GM18909 (cell line): ENCODE results near the gene SUCLG2.

Experiments used
- ATAC-seq: cut with Tn5 transposase; IDR thresholded peaks from one replicate; pipeline ENCODE4 v1.9.1; 2021; ENCODE audit warnings: mild to moderate bottlenecking; ENCODE audit not compliant: unreplicated experiment, poor library complexity

Gene SUCLG2, protein sequence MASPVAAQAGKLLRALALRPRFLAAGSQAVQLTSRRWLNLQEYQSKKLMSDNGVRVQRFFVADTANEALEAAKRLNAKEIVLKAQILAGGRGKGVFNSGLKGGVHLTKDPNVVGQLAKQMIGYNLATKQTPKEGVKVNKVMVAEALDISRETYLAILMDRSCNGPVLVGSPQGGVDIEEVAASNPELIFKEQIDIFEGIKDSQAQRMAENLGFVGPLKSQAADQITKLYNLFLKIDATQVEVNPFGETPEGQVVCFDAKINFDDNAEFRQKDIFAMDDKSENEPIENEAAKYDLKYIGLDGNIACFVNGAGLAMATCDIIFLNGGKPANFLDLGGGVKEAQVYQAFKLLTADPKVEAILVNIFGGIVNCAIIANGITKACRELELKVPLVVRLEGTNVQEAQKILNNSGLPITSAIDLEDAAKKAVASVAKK

DNA sequence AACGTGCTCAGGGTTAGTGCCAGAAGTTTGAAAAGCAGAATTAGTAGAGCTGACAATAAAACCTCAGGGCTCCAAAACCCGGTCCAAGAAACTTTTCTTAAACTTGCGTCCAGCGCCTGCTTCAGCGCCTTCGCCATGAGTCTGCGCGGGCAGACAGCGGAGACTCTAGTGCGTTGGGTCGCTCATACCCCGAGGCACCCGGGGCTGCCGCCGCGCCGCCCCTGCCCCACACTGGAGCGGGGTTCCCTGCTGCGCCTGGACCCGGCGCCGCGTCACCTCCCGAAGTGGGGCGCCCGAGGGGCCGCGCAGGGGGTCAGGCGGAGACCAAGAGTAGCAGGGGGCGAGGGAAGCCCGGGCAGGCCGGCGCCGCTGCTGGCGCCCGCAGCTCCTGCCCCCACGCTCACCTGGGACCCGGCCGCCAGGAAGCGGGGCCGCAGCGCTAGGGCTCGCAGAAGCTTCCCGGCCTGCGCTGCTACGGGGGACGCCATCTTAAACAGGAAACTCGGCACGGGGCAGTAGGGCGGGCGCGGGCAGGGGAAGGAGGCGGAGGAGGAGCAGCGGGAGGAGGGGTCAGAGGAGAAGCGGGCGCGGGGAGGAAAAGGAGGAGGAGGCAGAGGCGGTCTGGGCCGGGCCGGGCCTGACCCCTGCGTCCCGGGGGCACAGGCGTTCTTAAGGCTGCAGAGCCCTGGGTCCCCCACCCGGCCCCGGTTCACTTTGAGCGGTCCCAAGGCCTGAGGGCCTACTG lies at the start of gene SUCLG2:
TSS of gene SUCLG2 (minus strand) at position 514 of the 745 bp plus-strand sequence. CDS start at position 488, 26 bp downstream.
- ATAC-seq = peak; percentile 73

DNA sequence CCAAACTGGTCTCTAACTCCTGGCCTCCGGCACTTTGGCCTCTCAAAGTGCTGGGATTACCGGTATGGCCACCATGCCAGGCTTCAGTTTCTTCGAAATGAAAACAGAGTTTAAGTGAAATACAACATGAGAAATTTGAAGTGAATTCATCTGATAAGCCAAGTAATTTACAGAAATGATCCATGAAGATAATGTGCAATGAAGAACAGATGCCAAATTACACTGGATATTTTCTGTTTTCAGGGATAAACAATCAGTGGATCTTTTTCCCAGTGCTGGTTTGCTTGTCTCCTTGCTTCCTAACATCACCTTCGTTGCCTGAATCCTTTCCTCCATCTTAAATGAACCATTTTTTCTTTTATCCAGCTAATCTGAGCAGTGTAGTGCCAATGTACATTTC lies 46.2 kb upstream of the SUCLG2 start:
- no peak for ATAC-seq

DNA sequence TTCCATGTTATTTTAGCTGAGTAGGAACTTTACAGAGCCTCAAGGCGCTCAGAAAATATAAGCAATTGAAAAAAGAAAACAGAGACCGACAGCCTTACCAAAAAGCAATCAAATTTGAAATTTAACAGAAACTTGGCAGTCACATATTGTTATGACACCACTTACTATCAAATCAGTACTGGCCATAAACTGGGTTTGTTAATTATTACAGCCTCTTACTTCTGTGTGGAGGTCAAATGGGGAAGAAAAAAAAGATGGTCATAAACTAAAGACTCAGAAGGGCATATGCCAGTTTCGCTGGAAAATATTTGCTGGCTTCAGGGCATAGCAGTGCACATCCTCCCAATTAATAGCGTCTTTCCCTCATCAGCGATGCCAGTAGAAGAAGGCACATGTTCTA lies 45.5 kb upstream of the SUCLG2 start:
- no peak for ATAC-seq

DNA sequence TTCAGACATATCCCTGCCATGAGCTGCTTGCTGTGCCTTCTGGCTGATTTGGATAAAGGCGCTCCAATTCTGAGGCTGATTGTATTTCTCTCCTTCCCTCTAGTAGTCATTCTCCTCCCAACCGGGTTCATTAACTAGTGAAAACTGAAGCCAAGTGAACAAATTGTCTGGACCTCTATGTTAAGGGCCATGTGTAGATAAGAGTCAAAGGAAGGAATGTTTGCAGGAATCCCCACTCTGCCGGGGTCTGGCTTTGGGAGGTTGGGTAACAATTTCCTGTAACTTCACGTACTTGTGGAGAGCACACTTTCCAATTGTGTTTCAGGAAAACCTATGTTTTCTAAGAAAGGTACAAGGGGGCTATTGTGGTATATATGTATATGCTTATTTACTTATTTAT lies 38.2 kb upstream of the SUCLG2 start:
- ATAC-seq = no peak

DNA sequence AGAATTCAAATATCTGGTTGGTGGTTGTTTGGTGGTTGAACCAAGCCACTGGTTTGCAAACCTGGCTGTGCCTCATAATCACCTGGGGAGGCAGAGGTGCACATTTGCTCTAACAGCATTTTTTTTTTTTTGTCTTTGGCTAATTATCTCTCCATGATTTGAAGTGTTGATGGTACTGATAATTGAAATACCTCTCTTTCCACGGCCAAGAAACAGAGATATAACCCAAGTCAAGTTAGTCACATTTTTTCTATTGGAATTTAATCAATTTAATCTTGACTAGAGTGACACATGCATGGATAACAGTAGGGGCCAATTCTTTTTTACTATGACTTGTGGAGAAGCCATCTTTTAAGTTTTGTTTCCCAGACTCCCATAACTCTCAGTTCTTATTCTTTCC lies 37.5 kb upstream of the SUCLG2 start:
- ATAC-seq = no peak

DNA sequence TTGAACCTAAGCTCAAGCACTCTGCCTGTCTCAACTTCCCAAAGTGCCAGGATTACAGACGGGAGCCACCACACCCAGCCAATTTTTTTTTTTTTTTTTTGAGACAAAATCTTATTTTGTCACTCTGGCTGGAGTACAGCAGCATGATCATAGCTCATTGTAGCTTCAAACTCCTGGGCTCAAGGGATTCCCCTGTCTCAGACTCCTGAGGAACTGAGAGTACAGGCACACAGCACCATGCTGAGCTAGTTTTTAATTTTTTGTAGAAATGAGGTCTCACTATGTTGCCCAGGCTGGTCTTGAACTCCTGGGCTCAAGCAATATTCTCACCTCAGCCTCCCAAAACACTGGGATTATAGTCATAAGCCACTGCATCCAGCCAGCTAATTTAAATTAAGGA lies 36.8 kb upstream of the SUCLG2 start:
- ATAC-seq = no peak

DNA sequence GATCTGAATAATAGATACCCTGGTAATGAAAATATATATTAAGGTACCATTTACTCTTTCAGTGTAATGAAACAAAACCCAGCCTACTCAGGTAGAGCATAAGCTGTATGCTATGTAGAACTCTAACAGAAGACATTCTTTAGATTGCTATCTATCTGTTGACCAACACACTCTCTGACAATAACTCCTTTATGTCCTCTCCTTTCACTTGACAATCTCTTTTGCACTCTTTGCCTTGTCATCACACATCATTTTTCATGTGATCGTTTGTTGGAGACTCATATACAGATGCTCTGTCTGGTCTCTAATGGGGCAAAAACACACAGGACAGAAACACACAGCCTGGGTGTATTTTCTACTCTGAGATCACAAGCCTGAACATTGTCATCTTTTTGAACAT lies 35.4 kb upstream of the SUCLG2 start:
- ATAC-seq = no peak

DNA sequence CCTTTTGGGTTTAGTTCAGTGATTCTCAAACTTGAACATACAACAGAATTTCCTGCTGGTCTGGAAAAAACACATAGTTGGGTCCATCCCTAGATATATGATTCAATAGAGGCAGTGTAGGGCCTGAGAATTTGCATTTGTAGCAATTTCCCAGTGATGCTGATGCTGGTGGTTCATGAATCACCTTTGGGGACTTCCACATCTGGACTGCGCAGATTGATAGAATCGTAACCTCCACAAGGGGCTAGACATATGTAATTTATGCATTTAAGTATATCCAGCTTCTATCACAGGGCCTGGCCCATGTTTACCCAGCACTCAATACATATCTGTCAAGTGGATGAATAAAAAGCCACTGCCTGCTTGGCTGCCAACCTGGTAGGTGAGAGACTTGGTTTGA lies 33.8 kb upstream of the SUCLG2 start:
- no peak for ATAC-seq

DNA sequence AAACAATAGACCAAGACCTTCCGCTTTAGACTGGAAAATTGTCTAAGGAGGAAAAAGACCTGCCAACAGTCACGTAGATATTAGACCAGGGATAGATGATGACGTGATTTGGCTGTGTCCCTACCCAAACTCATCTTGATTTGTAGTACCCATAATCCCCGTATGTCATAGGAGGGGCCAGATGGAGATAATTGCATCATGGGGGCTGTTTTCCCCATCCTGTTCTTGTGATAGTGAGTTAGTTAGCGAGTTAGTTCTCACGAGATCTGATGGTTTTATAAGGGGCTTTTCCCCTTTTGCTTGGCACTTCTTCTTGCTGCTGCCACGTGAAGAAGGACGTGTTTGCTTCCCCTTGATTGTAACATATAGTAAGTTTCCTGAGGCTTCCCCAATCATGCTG lies 31.7 kb upstream of the SUCLG2 start:
- no peak for ATAC-seq

DNA sequence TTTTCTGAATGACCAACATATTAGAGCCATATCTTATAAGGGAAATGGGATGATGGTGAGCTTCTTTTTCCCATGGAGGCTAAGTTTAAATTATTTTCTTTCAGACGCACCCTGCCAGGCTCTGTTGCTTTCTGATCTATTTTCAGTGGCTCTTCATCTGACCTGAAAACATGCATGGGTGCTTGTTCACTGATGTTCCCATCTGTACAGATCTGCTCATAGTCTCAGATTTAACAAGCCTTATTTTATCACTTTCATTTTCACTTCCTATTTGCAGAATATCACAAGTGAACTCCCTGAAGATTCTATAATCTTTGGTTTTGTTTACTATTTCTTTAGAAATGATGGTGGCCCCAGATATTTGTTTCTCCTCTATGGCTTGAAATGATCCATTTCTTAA lies 31.1 kb upstream of the SUCLG2 start:
- ATAC-seq = peak; percentile 100

DNA sequence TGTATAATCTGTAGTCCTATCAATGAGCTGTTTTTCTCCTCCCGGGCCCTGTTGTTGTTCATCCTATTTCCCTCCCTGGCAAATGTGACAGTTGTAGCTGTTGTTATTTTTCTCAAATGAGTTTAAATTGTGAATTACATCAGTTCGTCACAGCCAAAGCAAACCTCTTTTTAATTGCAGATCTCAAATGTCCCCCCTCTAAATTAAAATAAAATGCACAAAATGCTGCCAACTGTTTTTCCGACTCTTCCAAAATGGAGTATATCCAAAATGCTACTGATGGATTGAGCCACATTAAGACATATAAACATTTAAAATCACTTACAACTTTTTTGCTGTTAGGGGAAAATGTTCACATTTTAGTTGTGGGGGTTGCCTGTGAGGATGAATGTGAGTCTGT lies 29.8 kb upstream of the SUCLG2 start:
- ATAC-seq = no peak

DNA sequence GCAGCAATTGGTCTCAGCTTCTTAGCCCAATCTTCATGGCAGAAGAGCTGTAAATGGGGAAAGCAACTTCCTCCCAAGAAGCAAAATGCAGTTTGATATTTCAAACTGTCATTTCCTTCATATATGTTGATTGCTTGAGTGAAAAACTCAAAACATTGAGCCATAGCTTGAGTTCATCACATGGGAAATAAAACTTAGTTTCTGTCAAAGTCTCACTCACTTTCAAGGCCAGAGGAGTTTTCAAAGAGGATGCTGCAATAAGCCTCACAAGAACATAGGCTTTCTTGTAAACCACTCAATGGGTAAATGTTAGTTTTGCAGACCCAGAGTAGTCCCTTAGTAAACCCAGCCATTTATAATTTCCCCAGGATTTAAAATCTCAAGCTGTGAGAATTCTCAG lies 29.1 kb upstream of the SUCLG2 start:
- ATAC-seq = no peak

DNA sequence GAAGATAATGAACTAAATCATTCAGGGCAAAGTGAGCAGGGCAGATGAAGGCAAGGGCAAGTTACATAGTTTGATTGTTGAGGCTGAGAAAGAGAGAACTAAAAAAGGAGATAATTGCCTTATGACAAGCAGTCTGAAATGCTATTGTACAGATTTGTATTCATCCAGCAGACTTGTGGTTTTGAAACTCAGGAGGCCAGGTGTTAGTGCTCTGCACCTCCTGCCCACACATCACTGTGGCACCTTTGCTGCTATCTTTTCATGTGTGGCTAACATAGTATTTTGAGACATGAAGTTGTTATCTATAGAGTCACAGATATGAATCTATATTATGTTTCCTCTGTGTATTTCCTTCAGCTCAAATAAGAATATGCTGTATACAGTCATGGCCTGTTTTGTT lies 24.3 kb upstream of the SUCLG2 start:
- peak; percentile 78 for ATAC-seq

DNA sequence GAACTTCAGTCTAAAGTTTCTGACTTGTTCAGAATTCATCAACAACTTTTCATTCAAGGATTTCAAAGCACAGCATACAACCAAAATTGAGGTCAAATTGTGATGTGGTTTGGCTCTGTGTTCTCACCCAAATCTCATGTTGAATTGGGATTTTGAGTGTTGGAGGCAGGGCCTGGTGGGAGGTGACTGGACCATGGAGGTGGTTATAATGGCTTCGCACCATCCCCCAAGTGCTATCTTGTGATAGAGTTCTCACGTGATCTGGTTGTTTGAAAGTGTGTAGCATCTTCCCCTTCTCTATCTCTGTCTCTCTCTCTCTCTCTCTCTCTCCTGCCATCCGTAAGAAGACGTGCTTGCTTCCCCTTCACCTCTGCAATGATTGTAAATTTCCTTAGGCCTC lies 19.6 kb upstream of the SUCLG2 start:
- no peak for ATAC-seq

DNA sequence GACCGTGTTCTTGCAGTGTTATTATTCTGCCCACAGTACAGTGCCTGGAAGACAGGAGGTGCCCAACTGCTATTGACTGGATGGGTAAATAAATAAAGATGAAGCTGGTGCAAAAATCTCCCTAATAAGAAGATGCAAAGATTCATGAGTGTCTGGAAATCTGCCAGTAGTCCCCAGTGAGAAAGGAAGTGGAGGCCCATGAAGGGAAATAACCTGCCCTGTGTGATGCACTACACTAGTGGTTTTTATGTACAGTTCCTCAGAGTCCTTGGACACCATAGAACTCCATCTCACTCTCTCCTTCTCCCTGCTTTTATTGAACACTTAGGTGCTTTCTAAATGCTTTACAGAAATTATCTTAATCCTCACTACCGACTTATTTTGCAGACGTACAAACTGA lies 8.3 kb upstream of the SUCLG2 start:
- ATAC-seq = peak; percentile 63

DNA sequence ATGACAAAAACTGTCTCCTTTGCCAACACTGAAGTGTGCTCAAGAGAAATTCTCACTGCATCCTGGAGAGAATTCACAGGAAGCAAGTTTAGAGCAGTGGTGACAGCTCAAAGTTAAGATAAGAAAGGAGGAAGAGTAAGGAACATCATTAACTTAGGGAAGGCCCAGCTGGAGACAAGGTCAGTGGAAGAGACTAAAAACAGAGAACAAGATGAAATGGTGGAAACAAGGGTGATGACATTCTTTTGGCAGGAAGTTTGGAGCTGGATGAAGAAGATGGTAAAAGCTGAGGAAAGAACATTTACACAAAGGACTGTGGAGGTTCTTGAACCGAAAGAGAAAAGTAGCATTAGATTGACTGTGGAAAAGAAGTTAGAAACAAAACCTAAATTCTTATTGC lies 6.7 kb upstream of the SUCLG2 start:
- ATAC-seq = no peak

DNA sequence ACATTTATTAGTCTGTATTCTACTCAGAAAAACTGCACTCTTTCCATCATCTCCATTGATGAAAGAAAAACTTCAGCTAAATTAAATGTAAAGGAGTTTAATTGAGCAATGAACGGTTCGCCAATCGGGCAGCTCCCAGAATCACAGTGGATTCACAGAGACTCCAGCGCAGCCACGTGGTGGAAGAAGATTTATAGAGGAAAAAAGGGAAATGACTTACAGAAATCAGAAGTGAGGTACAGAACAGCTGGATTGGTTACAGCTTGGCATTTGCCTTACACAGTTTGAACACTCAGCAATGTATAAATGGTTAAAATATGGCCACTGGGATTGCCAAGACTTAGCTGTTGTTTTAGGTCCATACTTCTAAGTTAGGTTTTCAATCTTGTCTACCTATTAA lies 2.8 kb upstream of the SUCLG2 start:
- no peak for ATAC-seq

DNA sequence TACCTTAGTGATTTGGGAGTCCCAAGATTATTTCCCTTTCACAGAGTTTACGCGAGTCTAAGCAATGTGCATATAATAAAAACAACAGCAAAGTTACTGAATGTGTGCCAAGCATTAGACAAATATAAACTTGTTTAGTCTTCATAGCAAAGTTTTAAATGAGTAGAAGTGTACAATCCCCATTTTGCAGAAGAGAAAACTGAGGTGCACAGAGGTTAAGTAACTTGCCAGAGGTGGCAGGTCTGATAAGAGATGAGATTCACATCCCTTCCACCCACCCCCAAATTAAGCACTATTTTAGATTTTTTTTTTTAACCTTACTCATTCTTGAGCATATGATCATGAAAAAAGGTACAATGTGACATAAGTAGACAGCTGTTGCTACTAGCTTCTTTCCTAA lies 2.2 kb upstream of the SUCLG2 start:
- ATAC-seq = no peak

DNA sequence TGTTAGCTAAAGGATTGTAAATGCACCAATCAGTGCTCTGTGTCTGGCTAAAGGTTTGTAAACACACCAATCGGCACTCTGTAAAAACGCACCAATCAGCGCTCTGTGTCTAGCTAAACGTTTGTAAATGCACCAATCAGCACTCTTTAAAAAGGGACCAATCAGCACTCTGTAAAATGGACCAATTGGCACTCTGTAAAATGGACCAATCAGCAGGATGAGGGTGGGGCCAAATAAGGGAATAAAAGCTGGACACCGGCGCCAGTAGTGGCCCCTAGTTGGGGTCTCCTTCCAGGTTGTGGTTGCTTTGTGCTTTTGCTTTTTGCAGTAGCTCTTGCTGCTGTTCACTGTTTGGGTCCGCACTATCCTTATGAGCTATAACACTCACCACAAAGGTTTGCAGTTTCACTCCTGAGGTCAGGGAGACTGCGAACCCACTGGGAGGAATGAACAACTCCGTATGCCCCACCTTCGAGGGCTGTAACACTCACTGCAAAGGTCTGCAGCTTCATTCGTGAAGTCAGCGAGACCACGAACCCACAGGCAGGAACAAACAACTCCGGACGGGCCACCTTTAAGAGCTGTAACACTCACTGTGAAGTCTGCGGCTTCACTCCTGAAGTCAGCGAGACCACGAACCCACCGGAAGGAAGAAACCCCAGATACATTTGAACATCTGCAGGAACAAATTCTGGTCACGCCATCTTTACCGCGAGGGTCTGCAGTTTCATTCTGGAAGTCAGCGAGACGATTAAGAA lies 1.1 kb upstream of the SUCLG2 start:
- peak; percentile 69 for ATAC-seq

DNA sequence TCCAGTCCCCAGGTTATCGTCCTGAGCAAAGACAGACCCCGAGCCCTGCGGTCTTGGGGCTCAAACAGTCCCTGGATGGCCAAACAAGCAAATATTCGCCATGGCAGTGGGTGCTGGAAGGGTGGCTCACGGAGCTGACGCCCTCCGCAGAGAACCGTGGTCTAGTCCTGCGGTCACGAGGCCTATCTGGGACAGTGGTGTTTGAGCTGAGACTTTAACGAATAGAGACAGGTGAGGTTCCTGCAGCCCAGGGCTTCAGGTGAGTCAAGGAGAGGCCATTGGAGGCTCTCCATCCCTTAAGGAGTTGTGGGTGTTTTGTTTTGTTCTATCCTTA lies 399 bp upstream of the SUCLG2 start:
- no peak for ATAC-seq

DNA sequence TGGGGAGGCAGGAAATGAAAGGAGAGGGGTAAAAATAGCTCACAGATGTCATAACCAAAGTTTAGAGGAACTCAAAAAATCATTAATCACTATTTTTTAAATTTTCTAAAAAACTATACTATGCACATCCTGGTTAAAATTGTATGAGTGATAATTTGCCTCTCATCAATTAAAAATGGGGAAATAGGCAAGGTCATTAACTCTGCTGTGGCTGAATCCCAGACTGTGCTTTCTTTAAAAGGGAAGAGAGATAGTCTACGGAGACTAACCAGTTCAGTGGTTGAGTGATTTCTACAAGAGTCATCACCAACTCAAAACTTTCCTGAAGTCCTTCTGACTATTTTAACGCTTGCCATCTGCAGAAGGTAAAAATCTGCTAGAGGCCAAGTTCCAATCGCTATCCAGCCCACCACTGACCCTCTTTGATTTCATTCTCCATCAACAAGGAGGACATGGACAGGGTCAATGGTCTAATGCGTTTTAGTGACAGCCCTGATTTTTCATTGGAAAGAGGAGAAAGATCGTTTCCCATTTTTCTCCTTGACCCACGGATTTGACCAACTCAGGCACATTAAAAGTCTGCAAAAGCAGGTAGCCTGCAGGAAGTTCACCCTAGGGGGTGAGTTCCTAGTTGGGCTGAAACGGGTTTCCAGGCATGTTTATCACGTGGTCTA lies 850 bp downstream of the SUCLG2 start:
- ATAC-seq = peak; percentile 30
